CD4-positive, alpha-beta T cell (primary cell): ENCODE results near the gene PTPRT. TPM values are rescaled to one million over a fixed set of nuclear protein-coding genes. Genes with fewer than 3 reads are reported as not detected.

ENCODE experiments used
- ATAC-seq: fragments of 200-7000 bp; cut with Tn5 transposase; one replicate; pipeline ENCODE4 v1.10.0; 2022; ENCODE audit warnings: mild to moderate bottlenecking; ENCODE audit not compliant: poor library complexity
- CTCF ChIA-PET: fragments of 350-600 bp; sonication (Branson Sonifier 250); formaldehyde crosslinking; loops from one replicate; lab custom pipeline; 2021; ENCODE audit warnings: antibody characterized with exemption, inconsistent platforms; lab: Charles Lee
- POLR2A ChIA-PET: fragments of 350-600 bp; sonication (Branson Sonifier 250); formaldehyde crosslinking; loops from one replicate; lab custom pipeline; 2021; ENCODE audit warnings: antibody characterized with exemption, inconsistent platforms; lab: Charles Lee
- DNase-seq, 14 experiments: peaks; one replicate each; pipeline ENCODE4 v3.0.0-alpha.2; 2013 to 2020; ENCODE audit warnings: mixed read lengths in 2 of 14
- H3K27ac ChIP-seq, 2 donors: one replicate each; pipeline versions ENCODE4 v1.5.1 to v1.7.0; 2013; ENCODE audit warnings: low read length in 2 of 2, low read depth in 1 of 2, mild to moderate bottlenecking in 1 of 2
- H3K27me3 ChIP-seq, 2 experiments: 1 replicate in 1 of 2; 2 replicates in 1 of 2; pipeline versions ENCODE4 v1.6.1 to v1.7.0; 2013; ENCODE audit warnings: low read length in 2 of 2, control low read depth in 1 of 2, mild to moderate bottlenecking in 1 of 2, moderate library complexity in 1 of 2; ENCODE audit not compliant: insufficient read depth in 2 of 2, control insufficient read depth in 1 of 2
- H3K36me3 ChIP-seq: one replicate; pipeline ENCODE4 v1.6.1; 2013; ENCODE audit warnings: low read length, control low read depth; ENCODE audit not compliant: insufficient read depth
- H3K4me1 ChIP-seq: one replicate; pipeline ENCODE4 v1.6.1; 2013; ENCODE audit warnings: low read length, control low read depth; ENCODE audit not compliant: insufficient read depth
- H3K4me3 ChIP-seq: one replicate; pipeline ENCODE4 v1.5.1; 2013; ENCODE audit warnings: mild to moderate bottlenecking, low read length, moderate library complexity
- H3K9me3 ChIP-seq, 2 experiments: 1 replicate in 1 of 2; 2 replicates in 1 of 2; pipeline versions ENCODE4 v1.6.1 to v1.7.0; 2013; ENCODE audit warnings: low read length in 2 of 2, mild to moderate bottlenecking in 2 of 2, control low read depth in 1 of 2, moderate library complexity in 1 of 2; ENCODE audit not compliant: control insufficient read depth in 1 of 2, insufficient read depth in 1 of 2
- H3K27ac Mint-ChIP-seq: one replicate; pipeline ENCODE4 v1.8.0; 2020; ENCODE audit warnings: mixed read lengths
- H3K27me3 Mint-ChIP-seq: one replicate; pipeline ENCODE4 v1.8.0; 2021; ENCODE audit warnings: mixed read lengths
- H3K36me3 Mint-ChIP-seq: one replicate; pipeline ENCODE4 v1.8.0; 2021; ENCODE audit warnings: low read depth, mixed read lengths
- H3K4me1 Mint-ChIP-seq: one replicate; pipeline ENCODE4 v1.8.0; 2021; ENCODE audit warnings: low read depth, mixed read lengths
- H3K4me3 Mint-ChIP-seq: one replicate; pipeline ENCODE4 v1.8.0; 2020; ENCODE audit warnings: mild to moderate bottlenecking, mixed read lengths
- H3K9me3 Mint-ChIP-seq: one replicate; pipeline ENCODE4 v1.8.0; 2020; ENCODE audit warnings: mixed read lengths
- intact Hi-C, 2 experiments: fragments of 100-400 bp; cut with DNase I in 1 of 2; cut with micrococcal nuclease in 1 of 2; formaldehyde crosslinking; loops; one replicate each; pipeline versions ENCODE4 v1.15.1 to v1.9.0; 2023 to 2025; cut with DNase I, micrococcal nuclease
- total RNA-seq, 174 experiments: library from RNA in 2 of 174; stranded (reverse) in 2 of 174; gene quantifications; one replicate each; pipeline ENCODE4 v1.2.3 and lab custom pipeline; 2021 to 2026
- TF ChIP-seq, protein P1 (sequence below): fragments of 200-600 bp; IDR thresholded peaks from one replicate; pipeline ENCODE4 v1.8.0; 2022; ENCODE audit warnings: antibody characterized with exemption, mild to moderate bottlenecking

The PTPRT gene
- total RNA-seq, 2 experiments from 2014 or later = not detected

DNA sequence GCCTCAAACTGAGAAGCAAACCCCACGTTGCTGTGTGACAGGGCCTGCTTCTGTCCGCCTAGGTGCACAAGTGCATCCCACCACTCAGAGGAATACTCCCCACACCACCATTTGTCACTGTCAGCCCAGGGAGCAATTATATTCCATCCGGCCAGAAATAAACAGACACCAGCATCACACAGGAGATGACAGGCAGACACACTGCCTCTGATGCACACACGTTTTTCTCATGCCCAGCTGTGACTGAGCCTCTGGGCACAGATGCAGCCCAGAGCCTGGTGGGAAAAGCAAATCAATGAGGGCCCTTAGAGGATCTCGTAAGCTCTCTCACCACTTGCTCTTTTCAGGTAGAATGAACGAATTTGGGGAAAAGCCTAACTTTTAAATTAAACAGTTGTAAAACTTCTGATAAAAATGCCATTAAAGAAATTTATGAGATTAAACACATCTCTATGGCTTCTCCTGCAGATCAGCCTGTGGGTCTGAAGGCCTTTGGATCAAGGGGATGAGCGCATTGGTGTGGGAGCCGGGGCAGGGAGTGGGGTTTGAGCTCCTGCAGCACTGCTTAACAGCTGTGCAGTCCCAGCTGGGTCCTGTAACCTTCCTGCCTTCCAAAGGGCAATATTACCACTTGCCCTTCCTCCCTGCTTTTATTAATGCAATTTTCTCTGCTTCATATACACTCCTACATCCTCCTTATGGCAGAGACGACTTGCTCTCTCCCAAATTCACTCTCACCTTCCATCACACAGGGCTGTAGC, 624.3 kb downstream of the PTPRT start:
- Histone ChIP-seq H3K27me3 (no peaks in the 10 kb centered on the region), H3K27ac (no peak overlapping the region), H3K4me3 (no peak overlapping the region), H3K4me1 (no peaks in the 10 kb centered on the region), H3K36me3 (no peaks in the 10 kb centered on the region), H3K9me3 (peaks cover 0 to 13% of the 10 kb centered on the region in 2 experiments)
- DNase-seq (no peak), ATAC-seq (no peak)
- ChIA-PET CTCF (no interaction called here), POLR2A (no interaction called here)
- H3K9me3 Mint-ChIP-seq = peaks cover 6% of the 10 kb centered on the region
- TF ChIP-seq, protein P1, sequence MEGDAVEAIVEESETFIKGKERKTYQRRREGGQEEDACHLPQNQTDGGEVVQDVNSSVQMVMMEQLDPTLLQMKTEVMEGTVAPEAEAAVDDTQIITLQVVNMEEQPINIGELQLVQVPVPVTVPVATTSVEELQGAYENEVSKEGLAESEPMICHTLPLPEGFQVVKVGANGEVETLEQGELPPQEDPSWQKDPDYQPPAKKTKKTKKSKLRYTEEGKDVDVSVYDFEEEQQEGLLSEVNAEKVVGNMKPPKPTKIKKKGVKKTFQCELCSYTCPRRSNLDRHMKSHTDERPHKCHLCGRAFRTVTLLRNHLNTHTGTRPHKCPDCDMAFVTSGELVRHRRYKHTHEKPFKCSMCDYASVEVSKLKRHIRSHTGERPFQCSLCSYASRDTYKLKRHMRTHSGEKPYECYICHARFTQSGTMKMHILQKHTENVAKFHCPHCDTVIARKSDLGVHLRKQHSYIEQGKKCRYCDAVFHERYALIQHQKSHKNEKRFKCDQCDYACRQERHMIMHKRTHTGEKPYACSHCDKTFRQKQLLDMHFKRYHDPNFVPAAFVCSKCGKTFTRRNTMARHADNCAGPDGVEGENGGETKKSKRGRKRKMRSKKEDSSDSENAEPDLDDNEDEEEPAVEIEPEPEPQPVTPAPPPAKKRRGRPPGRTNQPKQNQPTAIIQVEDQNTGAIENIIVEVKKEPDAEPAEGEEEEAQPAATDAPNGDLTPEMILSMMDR = no peak
- no peaks in the 10 kb centered on the region for H3K27me3 Mint-ChIP-seq
- intact Hi-C loops = no loop called here
- no peaks in the 10 kb centered on the region for H3K36me3 Mint-ChIP-seq
- no peaks in the 10 kb centered on the region for H3K4me1 Mint-ChIP-seq
- H3K4me3 Mint-ChIP-seq = no peak overlapping the region
- H3K27ac Mint-ChIP-seq = no peak overlapping the region

DNA sequence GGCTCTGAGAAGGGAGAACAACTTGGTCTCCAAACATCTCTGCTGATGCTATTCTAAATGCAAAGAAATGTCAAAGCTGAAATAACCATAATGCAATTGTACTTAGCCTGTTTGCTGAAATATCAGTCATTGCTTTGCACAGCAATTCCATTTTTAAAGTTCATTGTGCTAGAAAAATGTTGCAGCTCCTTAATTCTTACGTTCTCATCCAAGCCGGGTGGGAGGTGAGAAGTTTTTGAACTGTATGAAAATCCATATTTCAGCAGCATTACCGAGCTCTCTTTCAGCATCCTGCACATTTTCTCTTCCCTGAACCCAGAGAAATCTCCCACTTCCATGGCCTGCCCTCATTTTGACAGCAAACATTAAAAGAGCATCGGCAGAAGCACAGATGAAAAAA, 630.0 kb downstream of the PTPRT start:
- ChIA-PET POLR2A (no interaction called here), CTCF (no interaction called here)
- H3K4me1 ChIP-seq = no peaks in the 10 kb centered on the region
- ATAC-seq (no peak), DNase-seq (no peak)
- no peaks in the 10 kb centered on the region for H3K27me3 ChIP-seq
- no peaks in the 10 kb centered on the region for H3K4me1 Mint-ChIP-seq
- no peaks in the 10 kb centered on the region for H3K27me3 Mint-ChIP-seq
- peaks cover 0 to 4% of the 10 kb centered on the region in 2 experiments for H3K9me3 ChIP-seq
- H3K4me3 ChIP-seq = no peak overlapping the region
- H3K36me3 ChIP-seq = no peaks in the 10 kb centered on the region
- H3K9me3 Mint-ChIP-seq = peaks cover 2% of the 10 kb centered on the region
- H3K4me3 Mint-ChIP-seq = no peak overlapping the region
- H3K36me3 Mint-ChIP-seq = no peaks in the 10 kb centered on the region
- H3K27ac ChIP-seq = no peak overlapping the region
- intact Hi-C loops = no loop called here
- H3K27ac Mint-ChIP-seq = no peak overlapping the region
- TF ChIP-seq, protein P1 = no peak

DNA sequence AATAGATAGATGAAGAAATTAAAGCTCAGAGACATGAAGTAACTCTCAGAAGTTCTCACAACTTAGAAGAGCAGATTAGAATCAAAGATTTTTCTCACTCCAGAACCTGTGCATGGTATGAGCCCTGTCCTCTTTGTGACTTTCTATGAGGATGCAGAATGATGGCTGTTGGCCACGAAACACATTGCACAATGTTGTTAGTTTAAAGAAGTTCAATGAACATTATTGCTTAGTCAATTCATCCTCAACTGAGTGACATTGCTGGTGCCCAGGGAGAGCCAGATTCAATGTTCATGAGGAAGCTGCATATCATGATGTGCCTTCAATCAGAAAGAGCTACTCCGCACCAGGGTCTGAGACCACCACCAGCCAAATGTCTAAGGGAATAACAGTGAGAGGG, 633.1 kb downstream of the PTPRT start:
- intact Hi-C loops = no loop called here
- ATAC-seq (no peak), DNase-seq (no peak)
- ChIA-PET CTCF (no interaction called here), POLR2A (no interaction called here)
- Mint-ChIP-seq H3K9me3 (peaks cover 2% of the 10 kb centered on the region), H3K36me3 (no peaks in the 10 kb centered on the region), H3K4me3 (no peak overlapping the region), H3K4me1 (no peaks in the 10 kb centered on the region), H3K27ac (no peak overlapping the region), H3K27me3 (no peaks in the 10 kb centered on the region)
- peaks cover 0 to 4% of the 10 kb centered on the region in 2 experiments for H3K9me3 ChIP-seq
- H3K4me1 ChIP-seq = no peaks in the 10 kb centered on the region
- H3K27me3 ChIP-seq = no peaks in the 10 kb centered on the region
- TF ChIP-seq, protein P1 = no peak
- no peak overlapping the region for H3K27ac ChIP-seq
- no peak overlapping the region for H3K4me3 ChIP-seq
- H3K36me3 ChIP-seq = no peaks in the 10 kb centered on the region
